A549 (cell line): ENCODE measurements around the gene CACNA2D2. TPM values are rescaled to one million over a fixed set of nuclear protein-coding genes. Genes with fewer than 3 reads are reported as not detected.

Experiments
- ATAC-seq, 2 experiments: fragments of 200-7000 bp in 1 of 2; fragments of >200 bp in 1 of 2; cut with Nextera tagmentation in 1 of 2; cut with Tn5 transposase in 1 of 2; 3 replicates each; pipeline versions ENCODE4 v1.8.0 to v1.9.1; 2018 to 2020; ENCODE audit warnings: mild to moderate bottlenecking in 1 of 2, moderate library complexity in 1 of 2
- CTCF ChIA-PET: fragments of 300-600 bp; sonication (Branson Sonifier 250); formaldehyde crosslinking; extraction: SDS; loops from one replicate; lab custom pipeline; 2021; ENCODE audit warnings: antibody characterized with exemption, inconsistent platforms; lab: Yijun Ruan, JAX
- POLR2A ChIA-PET: fragments of 350-600 bp; formaldehyde crosslinking; extraction: SDS; loops from one replicate; lab custom pipeline; 2021; ENCODE audit warnings: antibody characterized with exemption, inconsistent platforms; lab: Yijun Ruan, JAX
- DNase-seq, 2 experiments: peaks; one replicate each; pipeline versions ENCODE4 v3.0.0 to v3.0.0-alpha.2; 2011 to 2016; ENCODE audit warnings: low read depth in 1 of 2, low spot score in 1 of 2
- FAIRE-seq: peaks from 2 replicates; lab custom pipeline; 2011; peaks lifted over from hg19 to GRCh38; lab: Jason Lieb, UNC
- H3K27ac ChIP-seq, 2 experiments: fragments of >200 bp; sonication (Bioruptor Twin); formaldehyde crosslinking; 3 replicates each; pipeline ENCODE4 v1.5.1; 2016 to 2017
- H3K4me1 ChIP-seq: fragments of >200 bp; sonication (Bioruptor Twin); formaldehyde crosslinking; 3 replicates; pipeline ENCODE4 v1.6.1; 2016
- H3K4me2 ChIP-seq: fragments of >200 bp; sonication (Bioruptor Twin); formaldehyde crosslinking; 3 replicates; pipeline ENCODE4 v1.6.1; 2016
- H3K4me3 ChIP-seq: fragments of >200 bp; sonication (Bioruptor Twin); formaldehyde crosslinking; 3 replicates; pipeline ENCODE4 v1.5.1; 2016
- H3K9me3 ChIP-seq: fragments of >200 bp; sonication (Bioruptor Twin); formaldehyde crosslinking; 3 replicates; pipeline ENCODE4 v1.6.1; 2016
- BHLHE40 ChIP-seq: IDR thresholded peaks from 2 replicates; pipeline ENCODE4 v1.6.1; 2012; ENCODE audit warnings: low read depth, low read length, inconsistent platforms
- CHD2 ChIP-seq: fragments of 150-350 bp; IDR thresholded peaks from 2 replicates; pipeline ENCODE4 v1.6.1; 2014; ENCODE audit warnings: low read length; ENCODE audit not compliant: partially characterized antibody
- EHF ChIP-seq: fragments of 250-450 bp; sonication (Bioruptor Pico); IDR thresholded peaks from 2 replicates; pipeline ENCODE4 v1.5.0; 2020; ENCODE audit warnings: mild to moderate bottlenecking
- FOSB ChIP-seq: fragments of 250-450 bp; sonication (Bioruptor Pico); IDR thresholded peaks from 2 replicates; pipeline ENCODE4 v1.5.0; 2020; ENCODE audit warnings: mild to moderate bottlenecking, moderate library complexity
- FOXS1 ChIP-seq: fragments of 250-450 bp; sonication (Bioruptor Pico); IDR thresholded peaks from 2 replicates; pipeline ENCODE4 v1.5.0; 2020; ENCODE audit warnings: mild to moderate bottlenecking, moderate library complexity
- HDAC2 ChIP-seq: fragments of 200-600 bp; sonication (generic); IDR thresholded peaks from 2 replicates; pipeline ENCODE4 v1.6.1; 2016
- HEYL ChIP-seq: fragments of 250-450 bp; sonication (Bioruptor Pico); IDR thresholded peaks from 2 replicates; pipeline ENCODE4 v1.8.0; 2021; ENCODE audit warnings: mild to moderate bottlenecking, moderate library complexity
- HOXA7 ChIP-seq: fragments of 250-450 bp; sonication (Bioruptor Pico); IDR thresholded peaks from 2 replicates; pipeline ENCODE4 v1.5.0; 2020; ENCODE audit warnings: mild to moderate bottlenecking, moderate library complexity
- JUNB ChIP-seq: fragments of >200 bp; sonication (Bioruptor Twin); formaldehyde crosslinking; IDR thresholded peaks from 2 replicates; pipeline ENCODE4 v1.6.1; 2016
- MAZ ChIP-seq: fragments of 150-350 bp; IDR thresholded peaks from 2 replicates; pipeline ENCODE4 v1.6.1; 2014; ENCODE audit warnings: antibody characterized with exemption, low read depth, low read length, borderline replicate concordance
- MYC ChIP-seq: IDR thresholded peaks from 2 replicates; pipeline ENCODE4 v1.6.1; 2012; ENCODE audit warnings: mild to moderate bottlenecking, inconsistent platforms, low read length, improper control_type of control experiment, borderline replicate concordance
- NPAS2 ChIP-seq: fragments of 250-450 bp; sonication (Bioruptor Pico); IDR thresholded peaks from 2 replicates; pipeline ENCODE4 v1.8.0; 2022; ENCODE audit warnings: mild to moderate bottlenecking, moderate library complexity, borderline replicate concordance
- PHF8 ChIP-seq: fragments of 200-600 bp; sonication (generic); IDR thresholded peaks from 2 replicates; pipeline ENCODE4 v1.6.1; 2016; ENCODE audit warnings: low read depth, mild to moderate bottlenecking, antibody characterized with exemption, moderate library complexity, borderline replicate concordance
- RCOR1 ChIP-seq: fragments of 150-350 bp; IDR thresholded peaks from 2 replicates; pipeline ENCODE4 v1.6.1; 2014; ENCODE audit warnings: antibody characterized with exemption, low read length, low read depth
- SMC3 ChIP-seq: fragments of >200 bp; sonication (Bioruptor Twin); formaldehyde crosslinking; IDR thresholded peaks from 3 replicates; pipeline ENCODE4 v1.6.1; 2018; ENCODE audit warnings: inconsistent platforms
- SREBF2 ChIP-seq: fragments of 450-650 bp; IDR thresholded peaks from 2 replicates; pipeline ENCODE4 v1.6.1; 2014; ENCODE audit warnings: mild to moderate bottlenecking, moderate library complexity
- TFCP2L1 ChIP-seq: fragments of 250-450 bp; sonication (Bioruptor Pico); IDR thresholded peaks from 2 replicates; pipeline ENCODE4 v1.5.0; 2021; ENCODE audit warnings: mild to moderate bottlenecking
- ZC3H11A ChIP-seq: fragments of 450-650 bp; IDR thresholded peaks from 2 replicates; pipeline ENCODE4 v1.6.1; 2014; ENCODE audit warnings: antibody characterized with exemption, mild to moderate bottlenecking
- WGBS: methylation state at CpG from one replicate; pipeline ENCODE4 v1.1.6; 2017; ENCODE audit errors: missing lambda C conversion rate; 5-methylcytosine and 5-hydroxymethylcytosine counted together
- polyA plus RNA-seq, 4 experiments: library from polyadenylated mRNA; depleted of rRNA in 3 of 4; stranded (reverse); fragments of >200 nt; fragmentation: RNase III in 1 of 4; extraction: RNeasy Plus Mini Kit Qiagen cat#74134 plus additional on column Dnase treatment in 1 of 4; gene quantifications; 2 replicates in 3 of 4; 3 replicates in 1 of 4; pipeline ENCODE4 v1.2.3, GENCODE V29; 2011 to 2017
- TF ChIP-seq, protein P1 (sequence below): IDR thresholded peaks from 2 replicates; pipeline ENCODE4 v1.6.1; 2012
- TF ChIP-seq, protein P2 (sequence below): fragments of 450-650 bp; IDR thresholded peaks from 2 replicates; pipeline ENCODE4 v1.6.1; 2014; ENCODE audit warnings: antibody characterized with exemption
- TF ChIP-seq, protein P3 (sequence below): IDR thresholded peaks from 2 replicates; pipeline ENCODE4 v1.6.1; 2012
- TF ChIP-seq, protein P4 (sequence below): fragments of 250-450 bp; sonication (Bioruptor Pico); IDR thresholded peaks from 2 replicates; pipeline ENCODE4 v1.5.0; 2020; ENCODE audit warnings: low read depth, mild to moderate bottlenecking, moderate library complexity
- TF ChIP-seq, protein P5 (sequence below): fragments of 150-350 bp; IDR thresholded peaks from 2 replicates; pipeline ENCODE4 v1.6.1; 2014; ENCODE audit warnings: low read depth, mild to moderate bottlenecking, low read length

Gene CACNA2D2
- polyA plus RNA-seq, 2 of the 4 experiments (the other 2 are of a cell fraction): 0.21 to 0.75 TPM

DNA sequence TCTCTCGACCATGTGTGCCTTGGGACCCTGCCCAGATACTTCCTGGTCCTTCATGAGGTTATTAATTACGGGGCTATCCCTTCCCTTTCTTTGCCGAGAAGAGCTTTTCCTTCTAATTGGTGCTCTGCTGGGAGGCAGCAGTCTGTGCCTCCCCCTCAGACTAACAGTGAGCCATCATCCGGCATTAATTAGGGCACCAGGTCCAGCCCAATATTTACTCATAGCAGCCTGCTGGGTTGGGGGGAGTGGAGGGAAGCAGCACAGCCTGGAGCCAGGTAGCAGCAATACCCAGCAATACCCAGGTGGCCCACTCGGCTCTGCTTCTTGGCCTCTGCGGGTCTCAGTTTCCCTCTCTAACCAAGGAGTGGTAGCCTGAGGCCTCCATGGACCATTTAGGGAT, 20.1 kb downstream of the CACNA2D2 start:
- CTCF ChIA-PET: interaction anchor here (0.5 to 2.0 kb wide), 2 partner anchors 9 to 15 kb away, joined by 4 read pairs; no protein-coding TSS in a partner anchor
- no peak for ATAC-seq
- TF ChIP-seq SMC3: no peak
- no peak for TF ChIP-seq MAZ
- TF ChIP-seq, protein P1, sequence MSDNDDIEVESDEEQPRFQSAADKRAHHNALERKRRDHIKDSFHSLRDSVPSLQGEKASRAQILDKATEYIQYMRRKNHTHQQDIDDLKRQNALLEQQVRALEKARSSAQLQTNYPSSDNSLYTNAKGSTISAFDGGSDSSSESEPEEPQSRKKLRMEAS: no peak
- no peak for TF ChIP-seq SREBF2
- no peak for TF ChIP-seq EHF
- no peak for TF ChIP-seq HOXA7 (CRISPR knock-in tag)
- TF ChIP-seq, protein P2, sequence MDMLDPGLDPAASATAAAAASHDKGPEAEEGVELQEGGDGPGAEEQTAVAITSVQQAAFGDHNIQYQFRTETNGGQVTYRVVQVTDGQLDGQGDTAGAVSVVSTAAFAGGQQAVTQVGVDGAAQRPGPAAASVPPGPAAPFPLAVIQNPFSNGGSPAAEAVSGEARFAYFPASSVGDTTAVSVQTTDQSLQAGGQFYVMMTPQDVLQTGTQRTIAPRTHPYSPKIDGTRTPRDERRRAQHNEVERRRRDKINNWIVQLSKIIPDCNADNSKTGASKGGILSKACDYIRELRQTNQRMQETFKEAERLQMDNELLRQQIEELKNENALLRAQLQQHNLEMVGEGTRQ: no peak
- TF ChIP-seq JUNB: no peak
- no peak for TF ChIP-seq HEYL (CRISPR knock-in tag)

DNA sequence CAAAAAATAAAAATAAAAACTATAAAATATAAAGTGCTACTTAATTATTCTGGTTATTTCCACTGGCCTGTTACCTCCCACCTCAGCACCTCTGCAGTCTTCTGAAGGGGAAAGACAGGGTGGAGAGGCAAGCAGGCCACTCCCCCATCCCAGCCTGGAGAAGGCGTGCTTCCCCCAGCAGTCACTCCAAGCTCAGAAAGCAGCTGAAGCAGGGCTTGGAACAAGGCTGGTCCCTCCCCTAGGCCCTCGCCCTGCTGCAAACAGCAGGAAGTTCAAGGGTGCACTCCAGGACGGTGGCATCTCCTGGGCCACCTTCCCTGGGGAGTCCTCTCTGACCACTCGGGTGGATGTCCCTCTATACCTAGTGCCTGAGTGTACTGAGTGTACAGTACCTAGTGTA, 21.4 kb downstream of the CACNA2D2 start:
- CTCF ChIA-PET: no interaction called here
- Histone ChIP-seq H3K4me2 (no peak overlapping the region), H3K4me1 (no peaks in the 10 kb centered on the region), H3K9me3 (no peaks in the 10 kb centered on the region), H3K4me3 (no peak overlapping the region), H3K27ac (no peak overlapping the region)
- ATAC-seq: peak in 1 of 2 experiments; percentile 75; a peak in 3 of 6 replicates
- DNase-seq: no peak
- POLR2A ChIA-PET: no interaction called here
- WGBS: 21% methylated on average over 3 of the region's 4 CpGs
- FAIRE-seq: no peak
- TF ChIP-seq SMC3 (no peak), BHLHE40 (no peak), ZC3H11A (no peak), FOSB (no peak), MAZ (no peak), HDAC2 (no peak), NPAS2 (CRISPR knock-in tag) (no peak), CHD2 (no peak), TFCP2L1 (CRISPR knock-in tag) (no peak), JUNB (no peak), PHF8 (no peak), MYC (no peak), FOXS1 (CRISPR knock-in tag) (no peak), RCOR1 (no peak)
- TF ChIP-seq, protein P3, sequence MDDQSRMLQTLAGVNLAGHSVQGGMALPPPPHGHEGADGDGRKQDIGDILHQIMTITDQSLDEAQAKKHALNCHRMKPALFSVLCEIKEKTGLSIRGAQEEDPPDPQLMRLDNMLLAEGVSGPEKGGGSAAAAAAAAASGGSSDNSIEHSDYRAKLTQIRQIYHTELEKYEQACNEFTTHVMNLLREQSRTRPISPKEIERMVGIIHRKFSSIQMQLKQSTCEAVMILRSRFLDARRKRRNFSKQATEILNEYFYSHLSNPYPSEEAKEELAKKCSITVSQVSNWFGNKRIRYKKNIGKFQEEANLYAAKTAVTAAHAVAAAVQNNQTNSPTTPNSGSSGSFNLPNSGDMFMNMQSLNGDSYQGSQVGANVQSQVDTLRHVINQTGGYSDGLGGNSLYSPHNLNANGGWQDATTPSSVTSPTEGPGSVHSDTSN: no peak
- TF ChIP-seq, protein P4, sequence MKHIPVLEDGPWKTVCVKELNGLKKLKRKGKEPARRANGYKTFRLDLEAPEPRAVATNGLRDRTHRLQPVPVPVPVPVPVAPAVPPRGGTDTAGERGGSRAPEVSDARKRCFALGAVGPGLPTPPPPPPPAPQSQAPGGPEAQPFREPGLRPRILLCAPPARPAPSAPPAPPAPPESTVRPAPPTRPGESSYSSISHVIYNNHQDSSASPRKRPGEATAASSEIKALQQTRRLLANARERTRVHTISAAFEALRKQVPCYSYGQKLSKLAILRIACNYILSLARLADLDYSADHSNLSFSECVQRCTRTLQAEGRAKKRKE (CRISPR knock-in tag): no peak
- TF ChIP-seq, protein P5, sequence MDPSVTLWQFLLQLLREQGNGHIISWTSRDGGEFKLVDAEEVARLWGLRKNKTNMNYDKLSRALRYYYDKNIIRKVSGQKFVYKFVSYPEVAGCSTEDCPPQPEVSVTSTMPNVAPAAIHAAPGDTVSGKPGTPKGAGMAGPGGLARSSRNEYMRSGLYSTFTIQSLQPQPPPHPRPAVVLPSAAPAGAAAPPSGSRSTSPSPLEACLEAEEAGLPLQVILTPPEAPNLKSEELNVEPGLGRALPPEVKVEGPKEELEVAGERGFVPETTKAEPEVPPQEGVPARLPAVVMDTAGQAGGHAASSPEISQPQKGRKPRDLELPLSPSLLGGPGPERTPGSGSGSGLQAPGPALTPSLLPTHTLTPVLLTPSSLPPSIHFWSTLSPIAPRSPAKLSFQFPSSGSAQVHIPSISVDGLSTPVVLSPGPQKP: no peak
- TF ChIP-seq, all 56 proteins: peak for 0

More for the DNA sequence above, 20.1 kb downstream of the CACNA2D2 start:
- WGBS: 46% methylated on average over 5 of the region's 6 CpGs
- H3K4me3 ChIP-seq: no peak overlapping the region
- H3K4me1 ChIP-seq: no peaks in the 10 kb centered on the region
- FAIRE-seq: no peak
- H3K9me3 ChIP-seq: no peaks in the 10 kb centered on the region
- H3K4me2 ChIP-seq: no peak overlapping the region
- POLR2A ChIA-PET: no interaction called here
- no peak for DNase-seq
- no peak overlapping the region for H3K27ac ChIP-seq
